Neutrophil (primary cell): ENCODE data around the gene AKT1.

Experiments
- H3K27ac ChIP-seq: fragments of 200-600 bp; sonication (generic); 2 replicates; pipeline ENCODE4 v1.5.1; 2016; ENCODE audit warnings: mild to moderate bottlenecking, moderate library complexity
- H3K27me3 ChIP-seq: fragments of 200-600 bp; sonication (generic); 2 replicates; pipeline ENCODE4 v1.6.0; 2016; ENCODE audit warnings: mild to moderate bottlenecking
- H3K36me3 ChIP-seq: fragments of 200-600 bp; sonication (generic); 2 replicates; pipeline ENCODE4 v1.5.1; 2017
- H3K4me1 ChIP-seq, 2 experiments: fragments of 200-600 bp in 1 of 2; sonication (generic) in 1 of 2; 1 replicate in 1 of 2; 2 replicates in 1 of 2; pipeline versions ENCODE4 v1.5.1 to v1.6.1; 2013 to 2016; ENCODE audit warnings: low read depth in 1 of 2, low read length in 1 of 2, mild to moderate bottlenecking in 1 of 2, moderate library complexity in 1 of 2; ENCODE audit not compliant: control insufficient read depth in 1 of 2, insufficient read depth in 1 of 2
- H3K4me3 ChIP-seq, 2 experiments: fragments of 200-600 bp in 1 of 2; sonication (generic) in 1 of 2; 1 replicate in 1 of 2; 2 replicates in 1 of 2; pipeline ENCODE4 v1.5.1; 2013 to 2016; ENCODE audit warnings: low read depth in 1 of 2, low read length in 1 of 2, mild to moderate bottlenecking in 1 of 2, moderate library complexity in 1 of 2
- H3K9me3 ChIP-seq: fragments of 200-600 bp; sonication (generic); 2 replicates; pipeline ENCODE4 v1.5.1; 2016
- TF ChIP-seq, protein P1 (sequence below): fragments of 200-600 bp; sonication (generic); IDR thresholded peaks from 2 replicates; pipeline ENCODE4 v1.5.1; 2016; ENCODE audit warnings: antibody characterized with exemption

AKT1 gene

GRCh38 chr14:104789752-104790743 lies 5.5 kb downstream of the AKT1 start:
- H3K36me3 ChIP-seq = peaks cover 48% of the 10 kb centered on the region
- no peaks in the 10 kb centered on the region for H3K27me3 ChIP-seq
- peak overlapping the region; percentile 96 for H3K27ac ChIP-seq
- TF ChIP-seq, protein P1, sequence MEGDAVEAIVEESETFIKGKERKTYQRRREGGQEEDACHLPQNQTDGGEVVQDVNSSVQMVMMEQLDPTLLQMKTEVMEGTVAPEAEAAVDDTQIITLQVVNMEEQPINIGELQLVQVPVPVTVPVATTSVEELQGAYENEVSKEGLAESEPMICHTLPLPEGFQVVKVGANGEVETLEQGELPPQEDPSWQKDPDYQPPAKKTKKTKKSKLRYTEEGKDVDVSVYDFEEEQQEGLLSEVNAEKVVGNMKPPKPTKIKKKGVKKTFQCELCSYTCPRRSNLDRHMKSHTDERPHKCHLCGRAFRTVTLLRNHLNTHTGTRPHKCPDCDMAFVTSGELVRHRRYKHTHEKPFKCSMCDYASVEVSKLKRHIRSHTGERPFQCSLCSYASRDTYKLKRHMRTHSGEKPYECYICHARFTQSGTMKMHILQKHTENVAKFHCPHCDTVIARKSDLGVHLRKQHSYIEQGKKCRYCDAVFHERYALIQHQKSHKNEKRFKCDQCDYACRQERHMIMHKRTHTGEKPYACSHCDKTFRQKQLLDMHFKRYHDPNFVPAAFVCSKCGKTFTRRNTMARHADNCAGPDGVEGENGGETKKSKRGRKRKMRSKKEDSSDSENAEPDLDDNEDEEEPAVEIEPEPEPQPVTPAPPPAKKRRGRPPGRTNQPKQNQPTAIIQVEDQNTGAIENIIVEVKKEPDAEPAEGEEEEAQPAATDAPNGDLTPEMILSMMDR = no peak
- no peak overlapping the region for H3K4me3 ChIP-seq
- peaks cover 40 to 51% of the 10 kb centered on the region in 2 experiments for H3K4me1 ChIP-seq
- no peaks in the 10 kb centered on the region for H3K9me3 ChIP-seq

- Histone ChIP-seq H3K36me3 (peaks cover 51% of the 10 kb centered on the region), H3K4me3 (no peak overlapping the region), H3K9me3 (no peaks in the 10 kb centered on the region), H3K27me3 (no peaks in the 10 kb centered on the region), H3K4me1 (peaks cover 33 to 42% of the 10 kb centered on the region in 2 experiments), H3K27ac (peak overlapping the region; percentile 96)
- TF ChIP-seq, protein P1 = no peak
Observed at GRCh38 chr14:104788873-104789663, 6.5 kb downstream of the AKT1 start.

- no peaks in the 10 kb centered on the region for H3K9me3 ChIP-seq
- peak overlapping the region; percentile 96 for H3K27ac ChIP-seq
- H3K36me3 ChIP-seq = peaks cover 51% of the 10 kb centered on the region
- peaks cover 25 to 34% of the 10 kb centered on the region in 2 experiments for H3K4me1 ChIP-seq
- H3K4me3 ChIP-seq = peak overlapping the region; percentile 3 to 50
- H3K27me3 ChIP-seq = no peaks in the 10 kb centered on the region
- TF ChIP-seq, protein P1 = no peak
Observed at GRCh38 chr14:104788161-104788818, 7.3 kb downstream of the AKT1 start.

DNA sequence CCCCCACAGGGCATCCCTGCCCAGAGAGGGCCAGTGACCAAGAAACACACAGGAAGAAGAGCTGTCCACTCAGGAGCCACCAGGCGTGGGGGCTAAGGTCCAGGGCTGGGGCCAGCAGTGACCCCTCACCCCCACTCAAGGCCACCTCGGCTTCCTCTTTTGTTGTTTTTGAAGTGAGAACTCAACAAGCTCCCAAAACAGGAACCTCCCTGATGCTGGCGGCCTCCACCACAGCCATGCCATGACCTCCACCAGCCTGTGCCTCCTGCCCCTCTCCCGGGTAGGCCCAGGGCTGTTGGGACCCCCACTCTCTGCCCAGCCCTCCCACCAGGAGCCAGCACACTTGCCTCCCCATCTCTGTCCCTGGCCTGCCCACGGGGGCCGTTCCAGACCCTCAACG lies 7.8 kb downstream of the AKT1 start:
- peak overlapping the region; percentile 96 for H3K27ac ChIP-seq
- TF ChIP-seq, protein P1 = peak; percentile 3
- peak overlapping the region; percentile 3 to 50 for H3K4me3 ChIP-seq

More for the DNA sequence above, 7.8 kb downstream of the AKT1 start:
- Histone ChIP-seq H3K9me3 (no peaks in the 10 kb centered on the region), H3K27me3 (no peaks in the 10 kb centered on the region), H3K36me3 (peaks cover 55% of the 10 kb centered on the region), H3K4me1 (peaks cover 25 to 30% of the 10 kb centered on the region in 2 experiments)
